Measurements from ENCODE around the gene CMSS1.

CMSS1 gene

DNA sequence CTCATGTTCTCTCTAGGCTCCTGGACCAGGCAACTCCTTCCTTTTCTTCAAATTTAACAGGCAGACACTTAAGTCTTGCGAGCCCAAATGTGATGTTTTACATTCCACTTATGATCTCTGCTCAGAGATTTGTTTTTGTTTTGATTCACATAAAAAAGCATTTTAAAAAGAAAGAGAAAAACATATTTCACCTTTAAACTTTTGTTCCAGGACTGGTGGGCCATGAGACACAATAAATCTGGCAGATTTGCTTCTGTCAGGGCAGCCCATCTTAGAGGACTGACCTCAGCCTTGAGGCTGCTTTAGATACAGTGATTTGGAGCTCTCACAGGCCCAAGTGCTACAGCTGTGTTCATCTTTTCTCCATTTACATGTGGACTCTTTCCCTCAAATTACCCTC lies 52.0 kb downstream of the CMSS1 start:
- Mint-ChIP-seq H3K4me3 (no peak overlapping the region), H3K27ac (peak overlapping the region; percentile 58 to 69 (median 64)), H3K36me3 (ENCODE audit: low read depth) (peaks cover 1% of the 10 kb centered on the region), H3K4me1 (peaks cover 53% of the 10 kb centered on the region), H3K27me3 (ENCODE audit: low read depth) (peaks cover 8% of the 10 kb centered on the region), H3K9me3 (no peaks in the 10 kb centered on the region)
- TF ChIP-seq, protein P1, sequence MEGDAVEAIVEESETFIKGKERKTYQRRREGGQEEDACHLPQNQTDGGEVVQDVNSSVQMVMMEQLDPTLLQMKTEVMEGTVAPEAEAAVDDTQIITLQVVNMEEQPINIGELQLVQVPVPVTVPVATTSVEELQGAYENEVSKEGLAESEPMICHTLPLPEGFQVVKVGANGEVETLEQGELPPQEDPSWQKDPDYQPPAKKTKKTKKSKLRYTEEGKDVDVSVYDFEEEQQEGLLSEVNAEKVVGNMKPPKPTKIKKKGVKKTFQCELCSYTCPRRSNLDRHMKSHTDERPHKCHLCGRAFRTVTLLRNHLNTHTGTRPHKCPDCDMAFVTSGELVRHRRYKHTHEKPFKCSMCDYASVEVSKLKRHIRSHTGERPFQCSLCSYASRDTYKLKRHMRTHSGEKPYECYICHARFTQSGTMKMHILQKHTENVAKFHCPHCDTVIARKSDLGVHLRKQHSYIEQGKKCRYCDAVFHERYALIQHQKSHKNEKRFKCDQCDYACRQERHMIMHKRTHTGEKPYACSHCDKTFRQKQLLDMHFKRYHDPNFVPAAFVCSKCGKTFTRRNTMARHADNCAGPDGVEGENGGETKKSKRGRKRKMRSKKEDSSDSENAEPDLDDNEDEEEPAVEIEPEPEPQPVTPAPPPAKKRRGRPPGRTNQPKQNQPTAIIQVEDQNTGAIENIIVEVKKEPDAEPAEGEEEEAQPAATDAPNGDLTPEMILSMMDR (IDR thresholded peaks at IDR 0.05; ENCODE audit: unreplicated experiment in 3 of 3), result no peak

DNA sequence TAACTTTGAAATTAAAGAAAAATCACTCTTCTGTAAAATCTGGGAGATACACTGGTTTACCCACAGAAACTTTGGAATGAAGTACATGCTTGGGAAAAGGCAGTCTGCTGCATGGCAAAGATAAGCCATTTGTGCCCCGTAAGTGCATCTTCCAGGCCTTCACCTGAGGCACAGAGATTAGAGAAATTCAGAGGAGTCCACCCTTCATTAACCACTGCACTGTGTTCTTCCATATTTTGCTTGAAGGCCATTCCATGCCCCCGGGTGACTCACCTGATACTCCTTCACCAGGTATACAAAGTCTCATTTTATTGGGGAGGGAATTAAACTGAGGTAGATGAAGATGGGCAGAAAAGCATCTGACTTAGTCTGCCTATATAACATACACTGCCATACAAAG lies 53.0 kb downstream of the CMSS1 start:
- TF ChIP-seq, protein P1 (IDR thresholded peaks at IDR 0.05; ENCODE audit: unreplicated experiment in 3 of 3), result no peak
- peaks cover 52% of the 10 kb centered on the region for H3K4me1 Mint-ChIP-seq
- H3K36me3 Mint-ChIP-seq (ENCODE audit: low read depth), result no peaks in the 10 kb centered on the region
- no peaks in the 10 kb centered on the region for H3K9me3 Mint-ChIP-seq
- H3K27me3 Mint-ChIP-seq (ENCODE audit: low read depth), result peaks cover 8% of the 10 kb centered on the region
- H3K27ac Mint-ChIP-seq, result peak overlapping the region; percentile 30 to 85 (median 58)
- no peak overlapping the region for H3K4me3 Mint-ChIP-seq

DNA sequence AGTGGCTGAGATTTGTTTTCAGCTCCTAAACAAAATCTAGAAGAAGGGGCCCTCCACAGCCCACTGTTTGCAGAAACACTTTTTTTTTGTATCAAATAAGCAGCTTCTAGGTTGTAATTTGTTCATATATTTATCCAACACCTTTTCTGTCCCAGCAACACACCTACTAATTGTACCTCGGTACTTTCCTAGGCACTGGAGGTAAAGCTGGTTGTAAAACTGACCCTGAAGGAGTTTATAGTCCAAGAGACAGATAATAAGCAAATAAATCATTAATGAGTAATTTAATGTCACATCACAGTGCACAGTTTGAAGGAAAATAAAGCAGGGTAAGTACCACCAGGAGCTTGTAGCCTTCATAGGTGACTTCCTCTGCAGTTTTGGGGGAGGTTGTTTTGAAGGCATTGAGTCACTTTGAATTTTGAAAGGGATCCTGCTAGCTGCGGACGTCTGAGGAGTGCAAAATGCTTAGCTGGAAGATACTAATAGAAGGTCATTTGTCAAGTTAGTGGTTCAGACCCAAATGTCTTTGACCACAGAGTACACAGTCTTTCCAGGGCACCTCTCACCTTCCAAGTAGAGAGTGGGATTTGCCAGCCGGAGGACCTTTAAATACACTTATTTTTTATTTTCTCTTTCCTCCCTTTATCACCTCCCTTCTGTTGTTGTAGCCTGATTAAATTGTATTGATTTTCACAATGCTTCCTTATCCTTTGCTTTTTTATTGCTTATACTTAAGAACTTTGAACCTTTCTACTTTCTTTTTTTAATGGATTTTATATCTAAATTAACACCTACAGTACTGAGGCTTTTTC lies 53.8 kb downstream of the CMSS1 start:
- Mint-ChIP-seq H3K4me3 (no peak overlapping the region), H3K9me3 (no peaks in the 10 kb centered on the region), H3K36me3 (ENCODE audit: low read depth) (no peaks in the 10 kb centered on the region), H3K27ac (peak overlapping the region in 2 of 3 experiments; percentile 33 to 68), H3K4me1 (peaks cover 47% of the 10 kb centered on the region), H3K27me3 (ENCODE audit: low read depth) (peaks cover 8% of the 10 kb centered on the region)
- TF ChIP-seq, protein P1 (IDR thresholded peaks at IDR 0.05; ENCODE audit: unreplicated experiment in 3 of 3), result no peak

DNA sequence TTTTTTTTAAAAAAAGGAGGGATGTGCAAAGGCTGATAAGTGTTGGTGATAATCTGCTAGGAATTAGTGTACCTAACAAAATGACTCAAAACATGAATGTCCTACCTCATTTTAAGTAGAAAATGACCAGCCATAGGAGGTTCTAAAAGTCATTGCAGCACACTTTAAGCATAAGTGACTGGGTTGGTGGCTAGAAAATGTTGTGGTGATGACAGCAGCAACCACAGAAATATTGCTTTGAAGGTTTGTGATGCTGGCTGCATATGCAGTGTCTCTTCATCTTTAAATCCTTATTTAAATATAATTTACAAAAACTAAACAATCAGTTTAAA lies 55.2 kb downstream of the CMSS1 start:
- Mint-ChIP-seq H3K27me3 (ENCODE audit: low read depth) (peaks cover 8% of the 10 kb centered on the region), H3K27ac (peak overlapping the region in 1 of 3 experiments; percentile 33), H3K4me3 (no peak overlapping the region), H3K4me1 (peaks cover 43% of the 10 kb centered on the region), H3K36me3 (ENCODE audit: low read depth) (no peaks in the 10 kb centered on the region), H3K9me3 (no peaks in the 10 kb centered on the region)
- TF ChIP-seq, protein P1 (IDR thresholded peaks at IDR 0.05; ENCODE audit: unreplicated experiment in 3 of 3), result no peak

DNA sequence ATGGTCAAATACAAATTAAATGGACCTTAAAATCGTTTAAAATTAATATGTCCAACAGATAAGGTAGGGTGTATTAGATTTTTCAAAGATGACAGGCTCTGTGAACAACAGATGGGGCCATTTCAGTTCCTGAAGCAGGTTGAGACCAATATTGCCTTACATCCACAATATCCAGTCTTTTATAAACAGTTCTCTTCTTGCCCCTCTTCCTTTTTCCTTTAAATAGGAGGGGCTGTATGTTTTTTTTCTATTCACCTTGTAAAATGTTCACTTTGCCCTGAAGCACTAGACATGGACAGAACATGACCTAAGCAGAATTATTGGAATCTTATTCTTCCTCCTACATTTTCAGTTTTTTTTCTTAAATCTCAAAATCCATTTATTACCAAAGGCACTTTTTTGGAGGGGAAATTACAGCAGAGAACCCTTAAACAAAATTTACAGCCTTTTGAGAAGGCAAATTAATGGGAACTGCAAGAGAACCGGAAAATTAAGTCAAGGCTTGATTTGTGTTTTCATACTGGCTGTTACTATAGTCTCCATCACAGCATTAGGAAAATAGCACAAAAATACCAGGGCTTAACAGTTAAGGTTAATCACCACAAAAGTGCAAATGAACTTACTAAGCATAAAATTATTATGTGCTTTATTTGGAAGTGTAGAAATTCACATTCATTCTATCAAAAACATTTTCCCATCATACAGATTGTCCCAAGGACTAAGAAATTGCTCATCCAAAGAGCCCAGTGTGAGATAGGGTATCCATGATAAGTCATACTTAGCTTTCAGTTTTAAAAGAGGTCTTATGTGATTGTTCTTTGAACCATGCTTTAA lies 55.8 kb downstream of the CMSS1 start:
- no peaks in the 10 kb centered on the region for H3K36me3 Mint-ChIP-seq (ENCODE audit: low read depth)
- H3K9me3 Mint-ChIP-seq, result no peaks in the 10 kb centered on the region
- TF ChIP-seq, protein P1 (IDR thresholded peaks at IDR 0.05; ENCODE audit: unreplicated experiment in 3 of 3), result no peak
- H3K4me3 Mint-ChIP-seq, result peak overlapping the region; percentile 55 to 80 (median 68)
- peak overlapping the region in 2 of 3 experiments; percentile 30 to 44 for H3K27ac Mint-ChIP-seq
- H3K4me1 Mint-ChIP-seq, result peaks cover 42% of the 10 kb centered on the region
- peaks cover 8% of the 10 kb centered on the region for H3K27me3 Mint-ChIP-seq (ENCODE audit: low read depth)

All from nephron (organoid).